HG03060 (cell line): ENCODE data around the gene TUBB2A.
A peak's percentile ranks its signal among the peaks of the same experiment; 100 is the strongest.

ENCODE experiments used
- ATAC-seq: cut with Tn5 transposase; IDR thresholded peaks from one replicate; pipeline ENCODE4 v1.9.1; 2021; ENCODE audit warnings: low read depth, moderate number of reproducible peaks; ENCODE audit not compliant: unreplicated experiment

TUBB2A gene

DNA sequence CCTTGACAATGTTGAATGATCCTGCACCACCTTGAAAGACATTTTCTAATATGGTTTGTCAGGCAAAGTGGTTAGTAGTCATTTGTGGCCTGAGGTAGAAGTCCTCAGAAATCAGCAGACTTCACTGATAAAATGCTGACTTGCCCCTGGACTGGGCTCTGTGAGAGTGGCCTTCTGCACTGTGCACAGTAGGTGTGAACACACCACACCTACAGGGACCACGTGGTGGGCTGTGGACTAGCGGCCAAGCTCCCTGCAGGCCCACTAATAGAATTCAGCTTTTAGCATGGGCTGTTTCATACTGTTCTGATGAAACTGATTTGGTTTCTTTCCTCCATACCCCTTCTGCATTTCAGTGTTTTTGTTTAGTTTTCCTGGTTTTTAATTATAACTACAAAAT is 31.5 kb downstream of the TUBB2A start:
- no peak for ATAC-seq

DNA sequence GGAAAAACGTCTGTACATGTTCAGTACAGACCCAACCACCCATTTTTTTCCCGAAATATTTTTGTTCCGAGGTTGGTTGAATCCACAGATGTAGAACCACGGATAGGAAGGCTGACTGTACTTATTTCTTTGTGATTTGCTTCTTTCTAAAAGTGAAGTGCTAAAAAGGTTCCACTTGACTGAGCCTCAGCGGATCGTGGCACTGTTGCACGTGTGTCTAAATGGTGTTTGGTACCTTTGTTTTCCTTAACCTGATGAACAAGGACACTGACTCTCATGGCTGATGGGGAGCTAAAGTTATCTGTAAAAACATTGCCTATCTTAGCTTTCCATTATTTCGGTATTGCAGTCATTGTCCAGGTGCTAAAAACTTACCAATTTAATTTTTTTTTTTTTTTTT is 32.7 kb downstream of the TUBB2A start:
- no peak for ATAC-seq

DNA sequence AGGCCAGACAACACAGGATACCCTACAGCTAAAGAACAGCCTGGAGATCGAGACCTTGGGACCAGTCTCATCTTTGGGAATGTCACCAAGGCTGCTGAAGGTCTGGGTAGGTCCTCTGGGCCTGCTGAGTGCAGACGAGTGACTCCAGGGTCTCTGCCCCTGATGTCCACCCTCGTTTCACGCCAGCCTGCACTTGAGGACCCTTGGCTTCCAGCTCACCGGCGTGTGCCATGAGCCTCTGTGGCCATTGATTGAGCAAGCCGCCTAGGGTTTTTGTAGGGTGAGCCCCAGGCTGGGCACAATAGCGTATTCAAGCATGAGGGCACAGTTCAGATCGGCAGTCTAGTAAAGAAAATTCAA is 34.5 kb downstream of the TUBB2A start:
- ATAC-seq = no peak

DNA sequence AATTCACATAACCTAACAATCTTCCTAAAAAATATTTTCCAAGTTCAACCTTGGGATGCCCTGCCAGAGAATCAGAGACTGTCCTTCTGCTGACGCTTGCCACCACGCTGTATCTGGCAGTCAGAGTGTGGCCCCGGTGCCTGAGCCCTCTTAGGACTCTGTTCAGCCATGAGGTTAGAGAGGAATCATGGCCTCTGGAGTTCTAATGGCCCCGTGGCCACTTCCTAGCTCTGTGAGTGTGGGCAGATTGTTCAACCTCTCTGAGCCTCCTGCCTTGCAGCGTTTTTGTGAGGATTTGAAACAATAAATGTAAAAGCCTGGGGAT is 36.6 kb downstream of the TUBB2A start:
- no peak for ATAC-seq

DNA sequence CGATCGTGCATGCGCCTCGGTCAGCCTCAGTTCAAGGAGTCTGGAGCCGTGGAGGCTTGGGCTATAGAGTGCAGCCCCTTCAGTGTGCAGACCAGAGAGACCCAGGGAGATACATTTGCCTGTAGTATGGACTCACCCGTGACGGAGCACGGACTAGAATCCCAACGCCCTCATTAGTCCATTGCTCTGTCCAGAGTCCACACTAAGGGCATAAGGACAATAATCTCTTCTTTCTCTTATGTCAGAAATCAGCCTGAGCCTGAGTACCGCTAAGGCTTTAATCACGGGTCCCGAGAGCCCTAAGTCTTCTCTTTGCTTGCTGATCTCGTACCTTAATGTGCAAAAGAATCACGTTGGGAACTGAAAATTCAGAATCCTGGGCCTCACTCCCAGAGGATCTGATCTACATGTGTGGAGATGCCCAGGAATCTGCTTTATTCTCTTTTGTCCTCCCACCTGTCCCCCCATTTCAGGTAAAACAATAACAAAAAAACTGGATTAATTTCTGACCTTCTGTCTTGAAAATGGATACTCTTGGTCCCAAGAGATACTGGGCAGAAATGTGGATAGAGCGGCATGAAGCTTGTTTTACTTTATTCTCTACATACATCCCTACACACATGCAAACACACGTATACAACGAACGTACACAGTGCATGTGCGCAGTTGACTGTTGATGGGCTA is 38.2 kb downstream of the TUBB2A start:
- peak; percentile 14 for ATAC-seq

DNA sequence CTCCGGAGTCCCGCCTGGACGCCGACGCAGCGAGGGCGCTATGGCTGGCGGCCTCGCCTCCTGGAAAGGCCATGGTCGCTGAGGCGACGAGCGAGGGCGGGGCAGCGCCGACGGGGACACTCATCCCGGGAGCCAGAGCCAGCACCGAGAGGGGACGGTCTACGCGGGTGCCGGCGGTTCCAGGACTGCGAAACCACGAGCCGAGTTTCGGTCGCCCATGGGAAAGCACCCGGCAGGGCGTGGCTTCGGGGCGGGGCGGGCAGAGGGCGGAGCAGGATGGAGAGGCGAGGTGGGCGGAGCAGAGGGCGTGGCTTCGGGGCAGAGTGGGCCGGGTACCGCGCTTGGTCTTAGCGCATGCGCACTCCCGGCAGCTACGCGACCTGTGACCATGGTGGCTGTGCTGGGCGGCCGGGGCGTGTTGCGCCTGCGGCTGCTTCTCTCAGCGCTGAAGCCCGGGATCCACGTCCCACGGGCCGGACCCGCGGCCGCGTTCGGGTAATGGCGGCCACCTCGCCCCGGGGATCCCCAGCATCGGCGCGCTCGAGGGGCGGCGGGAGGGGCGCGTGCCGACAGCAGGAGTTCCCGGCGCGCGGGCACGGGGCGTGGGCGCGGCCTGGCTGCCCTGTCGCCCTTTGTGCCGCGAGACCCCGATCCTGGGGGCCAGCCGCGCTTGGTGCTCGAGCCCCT is 38.8 kb downstream of the TUBB2A start, which contains the start of gene BPHL:
TSS of gene BPHL (plus strand) at position 359 of the 687 bp plus-strand sequence. CDS start at position 389, 30 bp downstream.
- ATAC-seq = peak; percentile 70

DNA sequence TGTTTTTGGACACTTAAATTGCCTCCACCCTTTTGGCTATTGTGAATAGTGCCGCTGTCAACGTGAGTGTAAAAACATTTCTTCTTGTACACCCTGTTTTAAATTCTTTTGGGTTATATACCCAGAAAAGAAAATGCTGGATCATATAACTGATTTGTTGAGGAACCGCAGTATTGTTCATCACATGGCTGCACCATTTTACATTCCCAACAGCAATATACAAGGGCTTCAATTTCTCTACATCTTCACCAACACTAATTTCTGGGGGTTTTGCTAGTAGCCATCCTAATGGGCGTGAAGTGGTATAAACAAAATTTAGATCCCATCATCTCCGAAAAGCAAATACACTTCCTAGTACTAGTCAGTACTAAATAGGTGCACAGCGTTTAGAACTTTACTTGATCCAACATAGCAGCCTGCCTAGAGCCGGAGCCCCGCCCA is 39.4 kb downstream of the TUBB2A start:
- ATAC-seq = no peak

DNA sequence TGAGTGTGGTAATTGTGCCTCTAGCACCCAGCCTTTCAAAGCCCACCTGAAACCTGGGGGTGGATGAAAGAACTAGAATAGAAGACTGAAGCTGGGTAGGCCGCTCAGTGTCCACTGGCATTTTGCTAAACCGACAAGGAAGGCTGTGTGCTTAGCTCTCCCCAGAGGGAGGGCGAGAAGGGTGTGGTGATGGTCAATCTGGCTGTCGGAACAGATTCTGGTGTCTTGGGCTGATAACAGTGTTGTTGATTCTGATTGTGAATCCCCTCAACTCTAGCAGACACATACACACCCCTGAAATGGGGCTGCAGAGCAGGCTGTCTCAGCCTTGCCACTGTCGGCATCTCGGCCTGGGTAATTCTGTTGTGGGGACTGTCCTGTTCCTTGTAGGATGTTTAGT is 43.0 kb downstream of the TUBB2A start:
- ATAC-seq = no peak

DNA sequence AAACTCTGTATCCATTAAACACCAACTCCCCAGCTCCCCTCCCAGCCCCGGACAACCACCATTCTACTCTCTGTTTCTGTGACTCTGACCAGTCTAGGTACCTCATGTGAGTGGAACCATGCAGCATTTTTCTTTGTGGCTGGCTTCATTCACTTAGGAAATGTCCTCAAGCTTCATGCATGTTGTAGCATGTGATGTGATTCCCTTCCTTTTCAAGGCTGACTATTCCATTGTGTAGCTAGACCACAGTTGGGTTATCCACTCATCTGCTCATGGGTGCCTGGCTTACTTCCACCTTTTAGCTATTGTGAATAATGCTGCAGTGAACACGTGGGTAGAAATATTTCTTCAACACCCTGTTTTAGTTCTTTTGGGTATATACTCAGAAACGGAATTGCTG is 47.6 kb downstream of the TUBB2A start:
- no peak for ATAC-seq

DNA sequence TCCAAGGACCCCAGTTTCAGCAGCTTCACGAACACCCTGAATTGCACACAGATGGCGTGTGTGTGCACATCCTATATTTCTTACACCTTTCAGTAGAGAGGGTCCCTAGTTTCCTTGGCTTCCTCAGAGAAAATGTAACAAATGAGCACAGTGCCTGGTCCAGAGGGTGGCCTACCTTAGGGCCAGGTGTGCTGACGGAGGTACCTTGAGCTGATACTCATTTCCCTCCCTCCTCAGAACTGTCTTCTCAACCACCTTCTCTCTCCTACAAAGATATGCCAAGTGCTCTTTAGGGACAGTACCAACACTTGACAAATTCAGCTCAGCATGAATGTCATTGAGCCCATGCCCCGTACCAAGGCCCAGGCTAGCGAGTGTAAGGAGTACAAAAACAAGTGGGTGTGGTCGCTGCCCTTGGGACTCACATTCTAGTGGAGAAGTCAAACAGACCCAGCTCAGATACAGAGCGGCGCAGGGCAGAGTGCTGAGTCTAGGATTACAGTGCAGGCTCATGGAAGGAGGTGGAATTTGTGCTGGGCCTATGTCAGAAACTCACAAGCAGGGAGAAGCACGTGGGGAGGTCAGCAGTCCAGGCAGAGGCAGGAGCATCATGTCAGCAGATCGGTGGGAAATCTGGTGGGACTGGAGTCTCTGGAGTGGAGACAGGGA is 48.5 kb downstream of the TUBB2A start:
- no peak for ATAC-seq
